Measurements from ENCODE around the gene MACROD1. TPM values are rescaled to one million over a fixed set of nuclear protein-coding genes. Genes with fewer than 3 reads are reported as not detected.

Gene MACROD1
- total and polyA plus RNA-seq, 2 of the 13 experiments (the other 11 are each of a cell fraction or from before 2014, with no cell fraction given), result 23.1 to 34.5 TPM

- TF ChIP-seq TFDP2 (CRISPR knock-in tag; IDR thresholded peaks at IDR 0.05) (peak; percentile 85), ZMYM4 (CRISPR knock-in tag; IDR thresholded peaks at IDR 0.05) (peak; percentile 33; the same call in 1 of the 2 replicates), KLF11 (CRISPR knock-in tag; IDR thresholded peaks at IDR 0.05) (peak; percentile 67; the same call in 1 of the 2 replicates), PITX1 (CRISPR knock-in tag; IDR thresholded peaks at IDR 0.05) (no peak; the same call in 1 of the 2 replicates), MLLT10 (CRISPR knock-in tag; IDR thresholded peaks at IDR 0.05) (no peak), ELF1 (CRISPR knock-in tag; IDR thresholded peaks at IDR 0.05) (peak; percentile 71), AGO1 (IDR thresholded peaks at IDR 0.05; ENCODE audit: low read depth, low read length, poor library complexity, severe bottlenecking) (no peak), ZNF749 (CRISPR knock-in tag; IDR thresholded peaks at IDR 0.05; ENCODE audit: borderline replicate concordance) (0 out of 2 replicates have a peak, but pooled peaks have one; percentile 28), NBN (conservative IDR thresholded peaks at IDR 0.05) (no peak), KAT8 (CRISPR knock-in tag; IDR thresholded peaks at IDR 0.05) (peak; percentile 37; the same call in 1 of the 2 replicates), ZNF605 (CRISPR knock-in tag; IDR thresholded peaks at IDR 0.05) (peak; percentile 53; the same call in 1 of the 2 replicates), ARID5B (CRISPR knock-in tag; IDR thresholded peaks at IDR 0.05) (peak; percentile 34; the same call in 1 of the 2 replicates), TGIF2 (CRISPR knock-in tag; IDR thresholded peaks at IDR 0.05) (0 out of 2 replicates have a peak, but pooled peaks have one; percentile 19), HOXA5 (CRISPR knock-in tag; IDR thresholded peaks at IDR 0.05) (peak; percentile 31), XRCC5 (optimal IDR thresholded peaks at IDR 0.05; ENCODE audit: low read length) (peak; percentile 50), PRDM4 (CRISPR knock-in tag; IDR thresholded peaks at IDR 0.05; ENCODE audit: borderline replicate concordance) (no peak), PTBP1 (IDR thresholded peaks at IDR 0.05; ENCODE audit: low read depth, low read length, poor library complexity, severe bottlenecking) (no peak), MEIS2 (CRISPR knock-in tag; IDR thresholded peaks at IDR 0.05) (peak; percentile 54; the same call in 1 of the 2 replicates), BRD4 (CRISPR knock-in tag; IDR thresholded peaks at IDR 0.05) (no peak), ZNF768 (CRISPR knock-in tag; IDR thresholded peaks at IDR 0.05) (0 out of 2 replicates have a peak, but pooled peaks have one; percentile 48), TAF1 (CRISPR knock-in tag; IDR thresholded peaks at IDR 0.05) (no peak; the same call in 1 of the 2 replicates), ZIK1 (CRISPR knock-in tag; IDR thresholded peaks at IDR 0.05; ENCODE audit: borderline replicate concordance, low read depth) (0 out of 2 replicates have a peak, but pooled peaks have one; percentile 29)
These were observed 20.0 kb upstream of the MACROD1 start, which contains the start of gene STIP1 (continued) for GRCh38 chr11:64185693-64186491.

Data from HepG2 (cell line).